ENCODE results near the gene MYO1G.

DNA sequence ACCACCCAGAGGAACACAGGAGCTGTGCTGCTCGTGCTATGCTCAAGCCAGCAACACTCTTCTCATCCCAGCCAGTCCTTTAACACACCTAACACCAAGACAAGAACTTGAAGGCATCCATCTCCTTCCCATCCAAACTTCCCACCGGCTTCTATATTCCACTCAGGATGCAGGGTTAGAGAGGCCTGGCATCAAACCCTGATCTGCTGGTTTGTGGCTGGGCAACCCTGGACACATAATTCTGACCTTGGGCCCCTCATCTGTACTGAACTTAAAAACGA, 5.6 kb upstream of the MYO1G start:
- TF ChIP-seq EZH2 (IDR thresholded peaks at IDR 0.05; ENCODE audit: borderline replicate concordance, control insufficient read depth, low read depth, low read length), result no peak
- TF ChIP-seq, protein P1, sequence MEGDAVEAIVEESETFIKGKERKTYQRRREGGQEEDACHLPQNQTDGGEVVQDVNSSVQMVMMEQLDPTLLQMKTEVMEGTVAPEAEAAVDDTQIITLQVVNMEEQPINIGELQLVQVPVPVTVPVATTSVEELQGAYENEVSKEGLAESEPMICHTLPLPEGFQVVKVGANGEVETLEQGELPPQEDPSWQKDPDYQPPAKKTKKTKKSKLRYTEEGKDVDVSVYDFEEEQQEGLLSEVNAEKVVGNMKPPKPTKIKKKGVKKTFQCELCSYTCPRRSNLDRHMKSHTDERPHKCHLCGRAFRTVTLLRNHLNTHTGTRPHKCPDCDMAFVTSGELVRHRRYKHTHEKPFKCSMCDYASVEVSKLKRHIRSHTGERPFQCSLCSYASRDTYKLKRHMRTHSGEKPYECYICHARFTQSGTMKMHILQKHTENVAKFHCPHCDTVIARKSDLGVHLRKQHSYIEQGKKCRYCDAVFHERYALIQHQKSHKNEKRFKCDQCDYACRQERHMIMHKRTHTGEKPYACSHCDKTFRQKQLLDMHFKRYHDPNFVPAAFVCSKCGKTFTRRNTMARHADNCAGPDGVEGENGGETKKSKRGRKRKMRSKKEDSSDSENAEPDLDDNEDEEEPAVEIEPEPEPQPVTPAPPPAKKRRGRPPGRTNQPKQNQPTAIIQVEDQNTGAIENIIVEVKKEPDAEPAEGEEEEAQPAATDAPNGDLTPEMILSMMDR (IDR thresholded peaks at IDR 0.05 in 2 of 3, conservative IDR thresholded peaks at IDR 0.05 in 1 of 3; ENCODE audit: control insufficient read depth in 2 of 3, extremely low read depth in 1 of 3, insufficient read depth in 1 of 3, low read depth in 3 of 3, low read length in 3 of 3), result no peak
- TF ChIP-seq ESRRA (IDR thresholded peaks at IDR 0.05; ENCODE audit: low read length), result no peak
- TF ChIP-seq SMAD1 (IDR thresholded peaks at IDR 0.05; ENCODE audit: low read depth, partially characterized antibody), result no peak
- no peak for TF ChIP-seq RB1 (IDR thresholded peaks at IDR 0.05; ENCODE audit: borderline replicate concordance)
- no peak for TF ChIP-seq YBX1 (IDR thresholded peaks at IDR 0.05)
- TF ChIP-seq JUND (IDR thresholded peaks at IDR 0.05; ENCODE audit: low read depth, low read length), result no peak
- TF ChIP-seq, protein P2, sequence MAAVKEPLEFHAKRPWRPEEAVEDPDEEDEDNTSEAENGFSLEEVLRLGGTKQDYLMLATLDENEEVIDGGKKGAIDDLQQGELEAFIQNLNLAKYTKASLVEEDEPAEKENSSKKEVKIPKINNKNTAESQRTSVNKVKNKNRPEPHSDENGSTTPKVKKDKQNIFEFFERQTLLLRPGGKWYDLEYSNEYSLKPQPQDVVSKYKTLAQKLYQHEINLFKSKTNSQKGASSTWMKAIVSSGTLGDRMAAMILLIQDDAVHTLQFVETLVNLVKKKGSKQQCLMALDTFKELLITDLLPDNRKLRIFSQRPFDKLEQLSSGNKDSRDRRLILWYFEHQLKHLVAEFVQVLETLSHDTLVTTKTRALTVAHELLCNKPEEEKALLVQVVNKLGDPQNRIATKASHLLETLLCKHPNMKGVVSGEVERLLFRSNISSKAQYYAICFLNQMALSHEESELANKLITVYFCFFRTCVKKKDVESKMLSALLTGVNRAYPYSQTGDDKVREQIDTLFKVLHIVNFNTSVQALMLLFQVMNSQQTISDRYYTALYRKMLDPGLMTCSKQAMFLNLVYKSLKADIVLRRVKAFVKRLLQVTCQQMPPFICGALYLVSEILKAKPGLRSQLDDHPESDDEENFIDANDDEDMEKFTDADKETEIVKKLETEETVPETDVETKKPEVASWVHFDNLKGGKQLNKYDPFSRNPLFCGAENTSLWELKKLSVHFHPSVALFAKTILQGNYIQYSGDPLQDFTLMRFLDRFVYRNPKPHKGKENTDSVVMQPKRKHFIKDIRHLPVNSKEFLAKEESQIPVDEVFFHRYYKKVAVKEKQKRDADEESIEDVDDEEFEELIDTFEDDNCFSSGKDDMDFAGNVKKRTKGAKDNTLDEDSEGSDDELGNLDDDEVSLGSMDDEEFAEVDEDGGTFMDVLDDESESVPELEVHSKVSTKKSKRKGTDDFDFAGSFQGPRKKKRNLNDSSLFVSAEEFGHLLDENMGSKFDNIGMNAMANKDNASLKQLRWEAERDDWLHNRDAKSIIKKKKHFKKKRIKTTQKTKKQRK (IDR thresholded peaks at IDR 0.05; ENCODE audit: low read depth, low read length), result no peak
- TF ChIP-seq HDAC6 (IDR thresholded peaks at IDR 0.05; ENCODE audit: unreplicated experiment), result no peak

All from GM12878 (cell line).